ACHN (cell line): ENCODE results near the gene SEPTIN12.

Experiments
- DNase-seq: peaks from one replicate; pipeline ENCODE4 v3.0.0-alpha.2; 2015
- in situ Hi-C: cut with HindIII; loops from 2 replicates; pipeline ENCODE4 v1.10.0; 2017; ENCODE audit warnings: low sequenced_read_pairs, low pct_ligation_motif_present, low pct_unique_long_range_greater_than_20kb

The SEPTIN12 gene

DNA sequence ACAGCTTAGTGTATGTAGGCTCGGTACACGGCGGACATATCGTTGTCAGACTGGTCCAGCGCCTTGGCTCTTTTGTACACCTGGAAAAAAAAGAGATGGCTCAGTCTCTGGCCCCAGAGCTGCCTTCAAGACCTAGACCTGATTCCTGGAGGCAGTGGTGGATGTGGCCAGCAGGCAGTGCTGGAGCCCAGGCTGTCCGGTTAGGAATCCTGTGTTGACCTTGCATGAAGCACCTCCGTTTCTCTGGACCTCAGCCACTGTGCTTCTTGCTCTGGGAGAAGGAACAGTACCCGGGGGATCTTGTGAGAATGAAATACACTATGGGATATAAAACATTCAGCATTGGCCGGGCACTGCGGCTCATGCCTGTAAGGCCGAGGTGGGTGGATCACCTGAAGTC lies 17.1 kb upstream of the SEPTIN12 start:
- DNase-seq = no peak
- in situ Hi-C loops = no loop called here

DNA sequence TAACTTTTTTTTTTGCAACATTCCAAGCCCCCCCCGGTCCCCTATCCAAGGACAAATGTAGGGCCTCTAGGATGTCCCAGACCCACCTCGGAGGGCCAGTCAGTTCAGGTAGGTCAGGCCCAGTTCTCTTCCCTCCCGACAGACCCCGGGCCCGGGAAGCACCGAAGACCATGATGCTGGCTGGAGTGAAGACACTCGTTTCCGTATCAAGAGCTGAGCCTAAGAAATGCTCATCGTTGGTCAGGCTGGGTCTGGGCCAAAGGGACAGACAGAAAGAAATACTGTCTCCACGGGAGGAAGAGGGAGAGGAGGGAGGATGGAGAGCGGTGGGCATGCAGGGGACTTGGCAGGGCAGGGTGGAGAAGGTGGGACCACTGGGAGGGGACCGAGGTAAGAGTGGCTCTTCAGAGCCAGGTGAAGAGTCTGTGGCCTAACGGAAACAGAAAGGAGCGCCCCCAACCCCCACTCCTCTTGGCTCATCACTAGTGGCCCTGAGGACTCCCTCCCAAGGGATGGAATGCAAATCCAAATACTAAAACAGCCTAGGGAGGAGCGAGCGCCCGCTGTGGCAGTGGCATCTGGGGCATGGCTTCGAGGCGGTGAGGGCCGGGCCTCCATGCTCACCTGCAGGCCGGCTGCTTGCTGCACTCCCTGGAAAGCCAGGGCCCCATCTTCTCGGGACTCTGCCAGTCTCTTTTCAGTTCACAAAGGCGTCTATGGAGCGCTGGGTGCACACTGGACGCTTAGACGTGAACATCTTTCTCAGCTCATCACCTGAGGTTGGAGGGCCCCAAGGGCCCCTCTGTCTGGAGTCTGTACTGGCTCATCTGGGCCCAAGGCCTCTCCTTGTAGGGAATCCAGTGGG lies 16.0 kb upstream of the SEPTIN12 start:
- no peak for DNase-seq
- in situ Hi-C loops = no loop called here

DNA sequence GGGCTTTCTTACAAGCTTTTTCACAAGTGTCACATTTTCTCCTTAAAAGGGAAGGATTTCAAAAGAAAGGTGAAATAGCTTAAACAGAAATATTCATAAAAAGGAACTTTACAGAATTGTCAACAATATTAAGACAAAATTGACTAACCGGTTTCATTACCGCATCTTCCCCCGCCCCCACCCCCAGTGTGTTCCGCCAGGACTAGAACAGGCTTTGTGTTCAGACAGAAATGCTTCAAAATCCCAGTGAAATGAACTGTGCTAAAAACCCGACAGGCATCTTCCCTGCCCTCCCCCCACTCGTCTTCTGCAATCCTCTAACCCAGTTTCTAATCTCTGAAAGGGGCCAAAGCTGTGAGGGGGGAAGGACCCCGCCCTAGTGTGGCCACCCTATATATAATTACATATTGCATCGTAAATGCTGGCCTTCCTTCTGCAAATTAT lies 15.3 kb upstream of the SEPTIN12 start:
- in situ Hi-C loops = no loop called here
- DNase-seq = no peak

DNA sequence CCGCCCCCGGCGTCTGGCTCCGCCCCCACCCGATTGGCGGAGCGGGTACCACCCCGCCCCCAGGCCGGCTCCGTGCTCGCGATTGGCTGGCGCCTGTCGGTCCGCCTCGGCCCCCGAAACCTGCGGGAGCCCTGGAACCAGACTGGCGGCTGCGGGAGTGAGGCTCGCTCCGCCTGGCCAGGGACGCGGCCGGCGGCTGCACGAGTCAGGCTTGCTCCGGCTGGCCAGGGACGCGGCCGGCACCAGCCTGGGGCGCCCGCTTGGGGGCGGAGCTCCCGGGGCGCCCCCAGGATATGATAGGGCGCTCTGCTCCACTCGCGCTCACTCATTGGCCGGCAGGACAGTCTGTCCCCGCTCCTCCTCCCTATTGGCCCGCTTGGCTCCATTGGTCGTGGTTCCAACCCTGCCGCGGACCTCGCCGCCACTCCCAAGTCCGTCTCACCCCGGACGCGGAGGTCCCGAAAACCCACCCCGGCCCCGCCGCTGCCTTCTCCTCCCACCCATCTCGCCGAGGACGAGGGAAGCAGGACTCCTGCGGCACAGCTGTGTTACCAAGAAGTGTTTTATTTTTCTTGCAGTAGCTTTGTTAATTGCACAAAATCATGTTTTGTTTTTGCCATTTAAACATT lies 14.6 kb upstream of the SEPTIN12 start:
- in situ Hi-C loops = no loop called here
- peak; percentile 95 for DNase-seq

DNA sequence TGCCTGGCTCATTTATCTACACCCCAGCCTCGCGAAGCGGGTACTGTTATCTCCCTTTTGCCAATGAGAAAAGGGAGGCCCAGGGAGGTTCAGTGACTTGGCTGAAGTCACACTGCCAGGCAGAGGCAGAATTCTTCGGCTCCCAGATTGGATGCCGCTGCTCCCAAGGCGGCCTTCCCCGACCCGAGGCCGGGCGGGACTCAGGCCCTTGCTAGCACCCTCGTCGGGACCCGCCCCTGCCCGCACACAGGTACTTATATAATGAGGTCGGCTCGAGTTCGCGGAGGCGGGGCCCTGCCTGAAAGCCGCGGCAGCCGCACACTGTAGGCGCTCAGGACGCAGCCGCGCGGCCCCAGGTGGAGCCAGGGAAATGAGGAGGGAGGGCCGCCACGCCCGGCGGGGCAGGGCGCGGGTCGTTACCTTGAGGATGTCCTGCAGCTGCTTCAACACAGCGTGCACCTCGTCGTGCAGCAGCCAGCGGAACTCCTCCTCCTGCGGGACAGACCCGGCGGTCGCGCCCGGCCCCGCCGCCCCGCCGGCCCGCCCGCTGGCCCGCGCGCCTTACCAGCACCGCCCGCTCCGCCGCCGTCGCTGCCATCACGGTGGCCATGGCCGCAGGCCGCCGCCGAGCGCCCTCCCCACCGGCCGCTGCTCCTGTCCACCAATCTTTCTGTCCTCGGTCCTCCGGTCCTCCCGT lies 14.0 kb upstream of the SEPTIN12 start, which contains the start of gene ROGDI:
Gene ROGDI (minus strand): TSS at position 672 of the 697 bp plus-strand sequence. CDS start 62 bp downstream, at position 610.
- DNase-seq = peak; percentile 73
- in situ Hi-C loops = no loop called here

DNA sequence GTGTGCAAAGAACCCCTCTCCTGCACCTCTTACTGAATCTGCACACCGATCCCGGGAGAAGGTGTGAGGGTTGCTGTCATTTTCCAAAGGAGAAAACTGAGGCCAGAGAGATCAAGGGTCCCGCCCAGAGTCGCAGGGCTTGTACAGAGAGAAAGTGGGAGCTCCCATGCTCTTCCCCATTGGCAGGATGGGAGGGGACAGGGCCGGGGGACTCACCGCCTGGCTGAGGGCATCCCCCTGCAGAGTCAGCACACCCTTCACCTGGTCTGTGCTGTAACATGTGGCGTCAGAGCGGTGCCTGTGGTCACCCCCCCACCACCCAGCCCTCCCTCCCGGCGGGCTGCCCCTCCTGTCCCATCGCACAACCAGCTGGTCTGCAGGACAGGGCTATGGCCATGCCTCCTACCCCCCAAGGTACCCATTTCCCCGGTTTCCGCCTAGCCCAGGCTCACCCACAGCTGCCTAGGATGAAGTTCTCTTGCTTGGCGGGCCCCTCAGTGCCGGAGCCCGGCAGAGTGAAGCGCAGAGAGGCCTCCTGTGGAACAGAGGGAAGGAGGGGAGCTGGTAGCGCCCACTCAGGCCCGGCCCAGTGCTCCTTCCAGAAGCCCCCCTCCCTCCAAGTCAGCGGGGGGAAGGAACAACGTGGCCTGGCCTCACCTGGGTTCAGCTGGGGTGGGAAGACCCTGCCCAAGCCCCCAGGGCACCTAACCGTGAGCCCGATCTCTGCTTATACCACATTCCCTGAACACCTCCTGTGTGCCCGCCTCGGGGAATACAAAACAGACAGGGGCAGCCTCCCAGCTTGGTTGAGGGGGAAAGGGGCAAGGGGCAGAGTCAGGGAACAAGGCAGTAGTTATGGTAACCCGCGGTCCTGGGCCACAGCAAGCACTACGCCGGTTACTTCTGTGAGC lies 13.2 kb upstream of the SEPTIN12 start:
- no peak for DNase-seq
- in situ Hi-C loops = no loop called here

DNA sequence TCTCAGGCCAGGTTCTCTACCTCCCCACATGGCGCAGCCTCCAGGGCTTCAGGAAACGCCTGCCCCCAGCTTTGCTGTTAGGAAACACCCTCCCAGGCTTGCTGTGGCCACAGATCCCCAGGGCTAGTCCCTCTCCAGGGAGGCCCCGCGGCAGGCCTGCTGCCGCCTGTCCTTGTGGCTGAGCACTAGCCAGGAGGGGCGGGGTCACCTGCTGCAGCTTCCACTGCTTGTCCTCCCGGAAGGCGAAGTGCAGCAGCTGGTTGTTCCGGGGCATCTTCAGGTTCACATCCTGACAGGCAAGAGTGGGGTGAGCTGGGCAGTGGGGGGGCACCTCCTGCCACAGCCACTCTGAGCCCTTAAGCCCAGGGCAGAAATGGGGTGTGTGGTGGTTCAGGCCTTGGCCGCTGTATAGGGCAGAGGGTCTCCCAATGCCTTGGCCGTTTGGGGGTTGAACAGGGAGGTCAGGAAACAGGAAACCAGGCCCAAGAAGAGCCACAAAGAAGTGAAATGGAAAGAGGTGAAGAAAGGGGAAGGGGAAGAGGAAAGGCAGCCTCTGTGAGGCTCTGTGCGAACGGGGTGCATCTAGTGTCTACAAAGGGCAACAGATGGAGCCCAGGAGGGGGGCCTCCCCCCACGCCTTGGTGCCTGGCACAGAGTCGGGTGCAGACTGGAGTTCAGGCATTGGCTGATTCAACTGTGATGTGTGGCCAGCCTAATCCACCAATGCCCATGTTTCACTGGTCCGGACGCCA lies 12.3 kb upstream of the SEPTIN12 start:
- DNase-seq = no peak
- in situ Hi-C loops = no loop called here

DNA sequence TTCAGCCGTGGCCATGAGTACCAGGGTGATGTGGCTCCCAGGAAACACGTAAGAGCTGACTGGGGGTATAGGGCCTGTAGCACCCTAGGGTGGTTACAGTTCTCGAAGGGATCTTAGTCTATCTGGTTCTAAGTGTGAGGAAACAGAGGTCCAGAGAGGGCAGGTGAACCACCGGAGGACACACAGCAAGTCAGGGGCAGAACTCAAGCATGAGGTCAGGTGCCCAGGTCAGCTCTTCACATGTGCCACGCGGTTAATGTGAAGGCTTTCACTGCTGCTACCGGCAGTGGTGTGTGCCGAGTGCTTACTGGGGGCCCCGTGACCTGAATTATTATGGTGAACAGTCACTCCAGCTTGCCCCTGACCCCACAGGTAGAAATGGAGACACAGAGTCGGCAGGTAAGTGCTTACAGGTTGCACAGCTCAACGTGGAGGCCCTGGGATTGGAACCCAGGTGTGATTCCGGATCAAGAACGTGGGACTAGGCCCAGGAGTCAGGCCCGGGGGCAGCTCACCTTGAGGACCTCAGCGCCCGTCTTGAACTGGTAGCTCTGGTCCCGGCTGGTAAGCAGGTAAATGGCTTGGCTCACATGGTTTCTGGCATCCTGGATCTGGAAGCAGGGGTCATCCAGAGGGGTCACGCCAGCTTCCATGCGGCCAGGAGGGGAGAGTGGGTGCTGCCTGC lies 11.2 kb upstream of the SEPTIN12 start:
- in situ Hi-C loops = no loop called here
- no peak for DNase-seq

DNA sequence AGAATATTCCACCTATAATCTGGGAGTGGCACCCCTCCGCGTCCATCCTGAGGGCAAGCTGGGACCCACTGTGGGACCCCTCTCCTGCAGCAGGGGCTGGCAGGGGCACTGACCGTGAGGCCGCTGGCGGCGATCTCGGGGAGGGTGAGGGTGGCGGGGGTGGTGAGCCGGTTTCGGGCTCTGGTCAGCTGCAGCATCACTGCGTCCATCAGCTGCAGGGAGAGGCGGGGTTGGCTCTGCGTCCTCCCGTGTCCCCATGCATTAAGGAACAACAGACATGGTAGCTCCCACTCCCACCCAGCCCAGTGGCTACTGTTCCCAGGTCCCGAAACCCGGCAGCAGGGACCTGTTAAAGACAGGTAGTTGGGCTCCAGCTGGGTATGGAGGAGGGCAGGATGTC lies 10.3 kb upstream of the SEPTIN12 start:
- in situ Hi-C loops = no loop called here
- no peak for DNase-seq

DNA sequence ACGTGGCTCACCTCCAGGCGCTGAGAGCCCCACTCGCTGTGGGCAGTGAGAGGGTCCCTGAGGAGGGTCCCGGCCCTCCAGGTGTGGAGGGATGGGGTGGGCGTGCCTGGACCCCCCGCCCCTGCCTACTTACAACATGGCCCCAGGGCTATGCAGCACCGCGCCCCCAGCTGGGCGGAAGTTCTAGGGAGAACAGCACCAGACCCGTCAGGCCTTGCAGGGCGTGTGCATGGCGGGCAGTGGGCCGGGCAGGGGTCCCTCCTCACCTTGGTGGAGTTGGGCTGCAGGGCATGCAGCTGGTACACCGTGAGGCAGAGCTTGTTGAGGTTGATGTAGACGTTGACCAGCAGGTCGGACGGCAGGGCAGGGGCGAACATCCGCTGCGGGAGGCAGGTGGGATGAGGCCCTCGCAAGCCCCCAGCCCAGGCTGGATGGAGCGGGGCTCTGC lies 9.7 kb upstream of the SEPTIN12 start:
- no peak for DNase-seq
- in situ Hi-C loops = no loop called here

DNA sequence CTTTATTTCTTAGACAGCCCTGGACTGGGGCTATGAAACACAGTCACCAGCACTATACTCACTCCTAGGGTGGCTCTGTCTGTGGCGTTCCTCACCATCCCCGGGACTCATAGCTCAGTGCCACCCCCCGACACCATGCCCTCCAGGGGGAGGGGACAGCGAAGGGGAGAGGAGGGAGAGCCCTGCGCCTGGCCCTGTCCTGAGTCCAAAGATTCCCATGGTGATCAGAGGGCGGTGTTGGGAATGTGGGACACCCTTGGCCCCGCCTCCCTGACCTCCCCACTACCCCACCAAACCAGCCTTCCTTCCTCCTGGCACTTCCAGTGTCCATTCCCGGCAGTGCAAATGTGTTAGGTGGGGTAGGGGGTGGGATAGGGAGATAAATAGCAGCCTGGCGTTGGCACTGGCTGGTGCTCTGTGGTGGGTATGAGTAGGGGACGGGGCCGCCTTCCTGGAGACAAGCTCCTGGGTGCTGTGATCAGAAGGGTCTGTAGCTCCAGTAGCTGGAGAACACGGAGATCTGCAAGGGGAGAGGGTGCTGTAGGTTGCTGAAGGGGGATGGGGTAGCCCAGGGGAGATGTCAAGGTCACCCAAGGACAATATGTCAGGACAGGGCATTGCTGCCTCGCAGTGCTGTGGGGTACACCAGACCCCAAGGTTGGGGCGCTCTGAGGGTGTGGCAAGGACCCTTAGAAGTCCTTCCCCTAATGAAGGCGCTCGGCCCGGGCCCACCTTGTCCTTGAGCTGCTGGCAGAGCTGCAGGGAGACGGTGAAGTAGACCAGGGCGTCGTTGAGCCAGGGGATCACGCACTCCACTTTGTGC lies 9.0 kb upstream of the SEPTIN12 start:
- DNase-seq = no peak

DNA sequence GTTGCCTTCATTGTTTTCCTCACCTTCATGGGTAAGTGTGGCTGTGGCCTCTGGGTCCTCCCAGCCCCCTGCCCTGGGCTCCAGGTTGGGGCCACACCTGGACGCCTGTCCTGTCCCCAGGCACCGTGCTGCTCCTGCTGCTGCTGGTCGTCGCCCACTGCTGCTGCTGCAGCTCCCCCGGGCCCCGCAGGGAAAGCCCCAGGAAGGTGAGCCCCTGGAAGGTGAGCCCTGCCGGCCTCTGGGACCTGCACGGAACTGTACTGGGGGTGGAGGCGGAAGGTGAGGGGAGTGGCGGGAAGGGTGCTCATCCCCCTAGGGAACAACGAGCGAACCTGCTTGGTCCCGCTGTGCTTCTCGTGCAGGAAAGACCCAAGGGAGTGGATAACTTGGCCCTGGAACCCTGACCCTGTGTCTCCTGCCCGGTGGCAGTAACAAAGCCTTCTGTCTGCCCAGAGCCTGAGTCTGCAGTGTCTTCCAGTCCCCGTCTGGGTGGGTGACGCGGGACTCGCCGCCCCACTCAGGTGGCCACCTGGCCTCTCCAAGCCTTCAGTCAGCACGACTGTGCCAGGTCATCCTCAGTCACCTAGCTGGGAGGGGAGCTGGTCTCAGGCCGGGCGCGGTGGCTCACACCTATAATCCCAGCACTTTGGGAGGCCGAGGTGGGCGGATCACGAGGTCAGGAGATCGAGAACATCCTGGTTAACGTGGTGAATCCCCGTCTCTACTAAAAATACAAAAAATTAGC lies 7.9 kb upstream of the SEPTIN12 start:
- no peak for DNase-seq
- in situ Hi-C loops = no loop called here

More for the DNA sequence above, 9.0 kb upstream of the SEPTIN12 start:
- in situ Hi-C loops = no loop called here

DNA sequence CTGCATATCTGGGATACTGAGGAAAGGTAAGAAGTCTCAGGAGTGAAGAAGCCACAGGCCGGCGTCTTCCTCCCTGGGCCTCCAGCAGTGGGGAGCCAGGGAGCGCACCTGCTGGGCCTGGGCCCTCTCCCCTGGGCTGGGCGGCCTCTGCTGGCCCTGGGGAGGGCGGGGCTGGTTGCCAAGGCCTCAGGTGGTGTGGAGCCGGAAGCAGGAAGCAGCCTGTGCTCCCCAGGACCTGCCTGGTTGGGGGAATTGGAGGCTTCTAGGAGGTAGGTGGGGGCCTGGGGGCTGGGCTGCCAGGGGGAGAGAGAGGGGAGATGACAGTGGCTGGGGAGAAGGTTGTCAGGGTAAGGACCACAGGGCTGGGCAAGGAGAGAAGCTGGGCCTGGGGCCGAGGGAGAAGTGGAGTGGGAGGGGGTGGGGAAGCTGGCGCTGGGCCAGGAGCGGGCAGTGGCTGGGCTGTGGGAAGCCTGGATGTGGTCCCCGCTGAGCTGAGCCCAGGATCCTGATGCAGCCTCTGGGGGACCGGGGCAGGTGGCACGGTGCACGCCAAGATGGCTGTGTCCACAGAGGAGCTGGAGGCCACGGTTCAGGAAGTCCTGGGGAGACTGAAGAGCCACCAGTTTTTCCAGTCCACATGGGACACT lies 7.2 kb upstream of the SEPTIN12 start, which contains the start of gene SMIM22:
Gene SMIM22 (plus strand): TSS at position 189 of the 647 bp plus-strand sequence. CDS start 366 bp downstream, at position 555.
- DNase-seq = no peak
- in situ Hi-C loops = no loop called here

DNA sequence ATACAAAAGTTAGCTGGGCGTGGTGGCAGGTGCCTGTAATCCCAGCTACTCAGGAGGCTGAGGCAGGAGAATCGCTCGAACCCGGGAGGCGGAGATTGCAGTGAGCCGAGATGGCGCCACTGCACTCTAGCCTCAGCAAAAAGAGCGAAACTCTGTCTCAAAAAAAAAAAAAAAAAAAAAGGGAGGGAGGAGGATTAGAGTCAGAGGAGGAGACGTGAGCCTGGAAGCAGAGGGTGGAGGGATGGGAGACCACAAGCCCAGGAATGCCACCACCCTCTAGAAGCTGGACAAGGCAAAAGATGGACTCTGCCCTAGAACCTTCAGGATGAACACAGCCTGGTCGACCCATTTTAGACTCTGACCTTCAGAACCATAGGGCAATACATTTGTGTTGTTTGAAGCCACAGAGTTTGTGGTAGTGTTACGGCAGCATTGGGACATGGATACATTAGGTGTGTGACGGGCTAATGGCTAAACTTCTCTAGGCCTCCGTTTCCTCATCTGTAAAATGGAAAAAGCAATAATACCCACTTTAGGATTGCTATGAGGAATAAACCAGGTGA lies 4.9 kb upstream of the SEPTIN12 start:
- no peak for DNase-seq
- in situ Hi-C loops = no loop called here

DNA sequence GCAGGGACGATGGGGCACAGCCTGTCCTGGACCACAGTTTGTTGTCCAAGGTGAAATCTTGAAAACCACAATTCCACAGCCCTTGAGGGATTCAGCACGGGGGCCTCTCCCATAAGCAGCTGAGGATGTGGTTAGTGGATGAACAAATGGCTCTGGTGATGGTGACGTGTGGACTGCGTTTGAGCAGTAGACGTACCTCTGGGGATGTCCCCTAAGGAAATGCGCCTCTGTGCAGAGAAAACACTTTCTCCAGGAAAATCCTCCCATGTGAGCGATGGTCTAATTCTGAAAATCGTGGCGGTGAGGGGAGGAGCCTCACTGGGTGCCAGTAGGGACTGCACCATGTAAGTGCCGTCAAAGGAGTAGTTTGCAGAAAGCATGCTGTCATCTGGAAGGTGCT lies 2.7 kb upstream of the SEPTIN12 start:
- DNase-seq = no peak
- in situ Hi-C loops = no loop called here
